ENCODE measurements around the gene NIM1K.
"Not testable (repeated sequence)": the region's sequence is repeated elsewhere in the genome, so short reads cannot be mapped to it uniquely, and the experiment has no call there.

Gene NIM1K

GRCh38 chr5:43195670-43196265, 3.7 kb downstream of the NIM1K start:
- no peak for ATAC-seq
- TF ChIP-seq ZC3H10 (CRISPR knock-in tag; IDR thresholded peaks at IDR 0.05) (no peak), SNAI2 (CRISPR knock-in tag; IDR thresholded peaks at IDR 0.05) (no peak), ZFP30 (CRISPR knock-in tag; IDR thresholded peaks at IDR 0.05) (no peak), BACH2 (CRISPR knock-in tag; IDR thresholded peaks at IDR 0.05; ENCODE audit: borderline replicate concordance) (no peak), ZFP3 (CRISPR knock-in tag; IDR thresholded peaks at IDR 0.05) (no peak), ZNF565 (CRISPR knock-in tag; conservative IDR thresholded peaks at IDR 0.05; ENCODE audit: low read depth) (no peak), RARB (CRISPR knock-in tag; IDR thresholded peaks at IDR 0.05) (no peak), CSDC2 (CRISPR knock-in tag; IDR thresholded peaks at IDR 0.05) (no peak), OSR1 (CRISPR knock-in tag; IDR thresholded peaks at IDR 0.05) (no peak), ARNTL (CRISPR knock-in tag; IDR thresholded peaks at IDR 0.05; ENCODE audit: borderline replicate concordance, low read depth) (no peak), ZNF70 (CRISPR knock-in tag; IDR thresholded peaks at IDR 0.05) (no peak), ISL1 (CRISPR knock-in tag; IDR thresholded peaks at IDR 0.05) (no peak), ZNF8 (CRISPR knock-in tag; IDR thresholded peaks at IDR 0.05) (no peak), TCF4 (CRISPR knock-in tag; IDR thresholded peaks at IDR 0.05; ENCODE audit: borderline replicate concordance) (no peak), PPARA (CRISPR knock-in tag; IDR thresholded peaks at IDR 0.05; ENCODE audit: borderline replicate concordance) (no peak)
- TF ChIP-seq, protein P1, sequence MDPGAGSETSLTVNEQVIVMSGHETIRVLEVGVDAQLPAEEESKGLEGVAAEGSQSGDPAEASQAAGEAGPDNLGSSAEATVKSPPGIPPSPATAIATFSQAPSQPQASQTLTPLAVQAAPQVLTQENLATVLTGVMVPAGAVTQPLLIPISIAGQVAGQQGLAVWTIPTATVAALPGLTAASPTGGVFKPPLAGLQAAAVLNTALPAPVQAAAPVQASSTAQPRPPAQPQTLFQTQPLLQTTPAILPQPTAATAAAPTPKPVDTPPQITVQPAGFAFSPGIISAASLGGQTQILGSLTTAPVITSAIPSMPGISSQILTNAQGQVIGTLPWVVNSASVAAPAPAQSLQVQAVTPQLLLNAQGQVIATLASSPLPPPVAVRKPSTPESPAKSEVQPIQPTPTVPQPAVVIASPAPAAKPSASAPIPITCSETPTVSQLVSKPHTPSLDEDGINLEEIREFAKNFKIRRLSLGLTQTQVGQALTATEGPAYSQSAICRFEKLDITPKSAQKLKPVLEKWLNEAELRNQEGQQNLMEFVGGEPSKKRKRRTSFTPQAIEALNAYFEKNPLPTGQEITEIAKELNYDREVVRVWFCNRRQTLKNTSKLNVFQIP (CRISPR knock-in tag; IDR thresholded peaks at IDR 0.05; ENCODE audit: borderline replicate concordance, low read depth), result no peak
- TF ChIP-seq, protein P2, sequence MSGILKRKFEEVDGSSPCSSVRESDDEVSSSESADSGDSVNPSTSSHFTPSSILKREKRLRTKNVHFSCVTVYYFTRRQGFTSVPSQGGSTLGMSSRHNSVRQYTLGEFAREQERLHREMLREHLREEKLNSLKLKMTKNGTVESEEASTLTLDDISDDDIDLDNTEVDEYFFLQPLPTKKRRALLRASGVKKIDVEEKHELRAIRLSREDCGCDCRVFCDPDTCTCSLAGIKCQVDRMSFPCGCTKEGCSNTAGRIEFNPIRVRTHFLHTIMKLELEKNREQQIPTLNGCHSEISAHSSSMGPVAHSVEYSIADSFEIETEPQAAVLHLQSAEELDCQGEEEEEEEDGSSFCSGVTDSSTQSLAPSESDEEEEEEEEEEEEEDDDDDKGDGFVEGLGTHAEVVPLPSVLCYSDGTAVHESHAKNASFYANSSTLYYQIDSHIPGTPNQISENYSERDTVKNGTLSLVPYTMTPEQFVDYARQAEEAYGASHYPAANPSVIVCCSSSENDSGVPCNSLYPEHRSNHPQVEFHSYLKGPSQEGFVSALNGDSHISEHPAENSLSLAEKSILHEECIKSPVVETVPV (CRISPR knock-in tag; IDR thresholded peaks at IDR 0.05), result no peak
- TF ChIP-seq, protein P3, sequence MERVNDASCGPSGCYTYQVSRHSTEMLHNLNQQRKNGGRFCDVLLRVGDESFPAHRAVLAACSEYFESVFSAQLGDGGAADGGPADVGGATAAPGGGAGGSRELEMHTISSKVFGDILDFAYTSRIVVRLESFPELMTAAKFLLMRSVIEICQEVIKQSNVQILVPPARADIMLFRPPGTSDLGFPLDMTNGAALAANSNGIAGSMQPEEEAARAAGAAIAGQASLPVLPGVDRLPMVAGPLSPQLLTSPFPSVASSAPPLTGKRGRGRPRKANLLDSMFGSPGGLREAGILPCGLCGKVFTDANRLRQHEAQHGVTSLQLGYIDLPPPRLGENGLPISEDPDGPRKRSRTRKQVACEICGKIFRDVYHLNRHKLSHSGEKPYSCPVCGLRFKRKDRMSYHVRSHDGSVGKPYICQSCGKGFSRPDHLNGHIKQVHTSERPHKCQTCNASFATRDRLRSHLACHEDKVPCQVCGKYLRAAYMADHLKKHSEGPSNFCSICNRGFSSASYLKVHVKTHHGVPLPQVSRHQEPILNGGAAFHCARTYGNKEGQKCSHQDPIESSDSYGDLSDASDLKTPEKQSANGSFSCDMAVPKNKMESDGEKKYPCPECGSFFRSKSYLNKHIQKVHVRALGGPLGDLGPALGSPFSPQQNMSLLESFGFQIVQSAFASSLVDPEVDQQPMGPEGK (CRISPR knock-in tag; IDR thresholded peaks at IDR 0.05; ENCODE audit: borderline replicate concordance), result no peak
- TF ChIP-seq, protein P4, sequence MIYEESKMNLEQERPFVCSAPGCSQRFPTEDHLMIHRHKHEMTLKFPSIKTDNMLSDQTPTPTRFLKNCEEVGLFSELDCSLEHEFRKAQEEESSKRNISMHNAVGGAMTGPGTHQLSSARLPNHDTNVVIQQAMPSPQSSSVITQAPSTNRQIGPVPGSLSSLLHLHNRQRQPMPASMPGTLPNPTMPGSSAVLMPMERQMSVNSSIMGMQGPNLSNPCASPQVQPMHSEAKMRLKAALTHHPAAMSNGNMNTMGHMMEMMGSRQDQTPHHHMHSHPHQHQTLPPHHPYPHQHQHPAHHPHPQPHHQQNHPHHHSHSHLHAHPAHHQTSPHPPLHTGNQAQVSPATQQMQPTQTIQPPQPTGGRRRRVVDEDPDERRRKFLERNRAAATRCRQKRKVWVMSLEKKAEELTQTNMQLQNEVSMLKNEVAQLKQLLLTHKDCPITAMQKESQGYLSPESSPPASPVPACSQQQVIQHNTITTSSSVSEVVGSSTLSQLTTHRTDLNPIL (CRISPR knock-in tag; IDR thresholded peaks at IDR 0.05; ENCODE audit: low read depth), result no peak

DNA sequence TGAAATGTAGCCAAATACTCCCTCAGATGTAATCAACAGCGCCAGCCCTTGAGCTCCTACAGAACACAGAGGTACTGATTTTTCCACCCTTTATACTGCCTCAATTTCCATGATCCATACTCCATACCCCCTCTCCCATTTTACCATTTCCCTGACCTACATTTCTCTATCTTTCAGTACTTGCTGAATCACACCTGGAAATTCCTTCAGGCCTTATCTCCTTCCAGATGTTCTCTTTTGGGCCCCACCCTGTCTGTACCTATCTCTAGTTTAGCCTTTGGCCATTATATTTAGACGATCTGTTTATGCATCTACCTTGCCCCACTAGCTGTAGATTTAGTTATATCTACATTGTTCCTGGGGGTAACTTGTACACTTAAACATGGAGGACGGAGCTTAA, 5.5 kb downstream of the NIM1K start:
- TF ChIP-seq ZNF70 (CRISPR knock-in tag; IDR thresholded peaks at IDR 0.05) (no peak), ESRRG (CRISPR knock-in tag; IDR thresholded peaks at IDR 0.05) (no peak), BACH2 (CRISPR knock-in tag; IDR thresholded peaks at IDR 0.05; ENCODE audit: borderline replicate concordance) (no peak), ZC3H10 (CRISPR knock-in tag; IDR thresholded peaks at IDR 0.05) (no peak), TOX (CRISPR knock-in tag; IDR thresholded peaks at IDR 0.05; ENCODE audit: borderline replicate concordance) (no peak), ARNTL (CRISPR knock-in tag; IDR thresholded peaks at IDR 0.05; ENCODE audit: borderline replicate concordance, low read depth) (no peak), ZFP3 (CRISPR knock-in tag; IDR thresholded peaks at IDR 0.05) (no peak), TCF4 (CRISPR knock-in tag; IDR thresholded peaks at IDR 0.05; ENCODE audit: borderline replicate concordance) (no peak), ISL1 (CRISPR knock-in tag; IDR thresholded peaks at IDR 0.05) (no peak), ZNF8 (CRISPR knock-in tag; IDR thresholded peaks at IDR 0.05) (no peak), OSR1 (CRISPR knock-in tag; IDR thresholded peaks at IDR 0.05) (no peak), CSDC2 (CRISPR knock-in tag; IDR thresholded peaks at IDR 0.05) (no peak)
- TF ChIP-seq, protein P1 (CRISPR knock-in tag; IDR thresholded peaks at IDR 0.05; ENCODE audit: borderline replicate concordance, low read depth), result no peak
- TF ChIP-seq, protein P4 (CRISPR knock-in tag; IDR thresholded peaks at IDR 0.05; ENCODE audit: low read depth), result no peak
- no peak for ATAC-seq

- ATAC-seq, result not testable (repeated sequence)
Measured at GRCh38 chr5:43201442-43201841, 9.4 kb downstream of the NIM1K start.
